ENCODE measurements around the gene HLA-DPA1.

HLA-DPA1 gene

DNA sequence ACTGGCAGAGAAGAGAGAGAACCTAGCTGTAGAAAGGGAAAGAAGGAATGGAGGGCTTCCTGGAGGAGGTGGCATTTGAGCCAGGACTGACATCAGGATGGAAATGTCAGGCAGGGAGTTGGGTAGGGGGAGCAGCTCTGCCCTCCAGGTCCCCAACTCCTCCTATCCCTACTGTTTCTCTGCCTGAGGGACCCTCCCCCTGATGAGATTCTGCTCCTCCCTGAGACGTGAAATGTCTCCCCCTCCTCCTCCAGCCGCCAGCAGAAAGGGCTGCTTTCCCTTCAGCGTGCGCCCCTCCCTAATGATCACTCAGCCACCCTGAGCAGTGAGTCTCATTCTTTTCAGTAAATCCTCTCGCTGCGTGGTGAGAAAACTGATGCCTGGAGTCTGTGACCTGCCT lies 43.0 kb upstream of the HLA-DPA1 start:
- DNase-seq (ENCODE audit: low read depth), result no peak
- TF ChIP-seq, protein P1, sequence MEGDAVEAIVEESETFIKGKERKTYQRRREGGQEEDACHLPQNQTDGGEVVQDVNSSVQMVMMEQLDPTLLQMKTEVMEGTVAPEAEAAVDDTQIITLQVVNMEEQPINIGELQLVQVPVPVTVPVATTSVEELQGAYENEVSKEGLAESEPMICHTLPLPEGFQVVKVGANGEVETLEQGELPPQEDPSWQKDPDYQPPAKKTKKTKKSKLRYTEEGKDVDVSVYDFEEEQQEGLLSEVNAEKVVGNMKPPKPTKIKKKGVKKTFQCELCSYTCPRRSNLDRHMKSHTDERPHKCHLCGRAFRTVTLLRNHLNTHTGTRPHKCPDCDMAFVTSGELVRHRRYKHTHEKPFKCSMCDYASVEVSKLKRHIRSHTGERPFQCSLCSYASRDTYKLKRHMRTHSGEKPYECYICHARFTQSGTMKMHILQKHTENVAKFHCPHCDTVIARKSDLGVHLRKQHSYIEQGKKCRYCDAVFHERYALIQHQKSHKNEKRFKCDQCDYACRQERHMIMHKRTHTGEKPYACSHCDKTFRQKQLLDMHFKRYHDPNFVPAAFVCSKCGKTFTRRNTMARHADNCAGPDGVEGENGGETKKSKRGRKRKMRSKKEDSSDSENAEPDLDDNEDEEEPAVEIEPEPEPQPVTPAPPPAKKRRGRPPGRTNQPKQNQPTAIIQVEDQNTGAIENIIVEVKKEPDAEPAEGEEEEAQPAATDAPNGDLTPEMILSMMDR (IDR thresholded peaks at IDR 0.05; ENCODE audit: low read depth, low read length, missing control alignments), result no peak
- H3K4me3 ChIP-seq (ENCODE audit: low read depth, low read length), result no peak overlapping the region
- in situ Hi-C loops (cut with HindIII; ENCODE audit: low sequenced_read_pairs), result no loop called here

DNA sequence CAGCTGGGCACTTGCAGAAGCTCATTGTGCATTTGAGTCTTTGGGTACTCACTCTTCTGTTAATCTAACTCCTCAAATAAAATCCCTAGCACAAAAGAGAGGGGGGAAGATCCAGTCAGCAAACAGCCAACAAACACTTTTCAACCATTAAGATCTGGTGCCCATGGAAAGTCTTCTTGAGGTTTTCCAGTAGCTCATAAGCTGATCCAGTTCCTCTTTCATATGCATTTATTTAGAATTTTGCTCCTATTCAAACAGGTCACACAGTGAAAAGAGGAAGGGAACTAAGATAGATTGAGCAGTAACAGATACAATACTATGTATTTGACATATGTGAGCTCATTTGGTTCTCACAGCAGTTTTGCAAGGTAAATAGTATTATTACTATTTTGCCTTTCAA lies 41.0 kb upstream of the HLA-DPA1 start:
- no peak overlapping the region for H3K4me3 ChIP-seq (ENCODE audit: low read depth, low read length)
- no peak for DNase-seq (ENCODE audit: low read depth)
- TF ChIP-seq, protein P1 (IDR thresholded peaks at IDR 0.05; ENCODE audit: low read depth, low read length, missing control alignments), result no peak

DNA sequence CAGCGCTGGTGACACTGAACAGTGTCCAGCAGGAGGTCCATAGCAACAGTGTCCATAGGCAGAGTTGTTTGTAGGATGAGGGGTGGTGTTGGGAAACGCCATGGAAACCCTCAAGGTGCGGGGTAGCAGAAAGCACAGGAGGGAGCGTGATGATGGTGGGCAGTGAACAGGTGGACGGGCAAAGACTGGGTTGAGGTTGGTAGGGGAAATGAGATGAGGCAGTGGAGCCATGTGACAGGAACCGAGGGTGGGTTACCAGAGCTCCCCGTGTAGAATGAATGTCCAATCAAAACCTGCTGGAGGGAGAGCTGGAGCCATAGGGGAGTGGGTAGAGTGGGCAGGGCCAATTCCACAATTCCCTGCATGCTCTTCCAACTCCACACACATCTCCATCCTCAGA lies 40.3 kb upstream of the HLA-DPA1 start:
- DNase-seq (ENCODE audit: low read depth), result no peak
- H3K4me3 ChIP-seq (ENCODE audit: low read depth, low read length), result no peak overlapping the region
- TF ChIP-seq, protein P1 (IDR thresholded peaks at IDR 0.05; ENCODE audit: low read depth, low read length, missing control alignments), result no peak
- in situ Hi-C loops (cut with HindIII; ENCODE audit: low sequenced_read_pairs), result no loop called here

More for the DNA sequence above, 41.0 kb upstream of the HLA-DPA1 start:
- in situ Hi-C loops (cut with HindIII; ENCODE audit: low sequenced_read_pairs), result no loop called here

DNA sequence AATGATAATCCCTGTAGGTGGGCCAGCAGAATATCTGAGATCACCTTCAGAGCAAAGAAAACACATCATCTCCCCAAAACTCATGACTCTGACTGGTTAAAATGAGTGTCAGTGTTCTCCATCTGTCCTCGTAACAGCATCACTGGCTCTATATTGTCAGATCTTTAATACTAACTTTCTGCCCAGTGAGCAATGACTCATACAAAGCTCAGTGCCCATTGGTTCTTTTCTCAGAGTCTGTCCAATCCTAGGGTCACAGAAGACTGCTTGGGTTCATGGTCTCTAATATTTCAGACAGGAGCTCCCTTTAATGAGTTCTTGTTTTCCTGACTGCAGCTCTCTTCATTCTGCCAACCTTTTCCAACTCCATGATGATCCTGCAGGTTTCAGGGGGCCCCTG lies 38.7 kb upstream of the HLA-DPA1 start:
- TF ChIP-seq, protein P1 (IDR thresholded peaks at IDR 0.05; ENCODE audit: low read depth, low read length, missing control alignments), result no peak
- in situ Hi-C loops (cut with HindIII; ENCODE audit: low sequenced_read_pairs), result no loop called here
- H3K4me3 ChIP-seq (ENCODE audit: low read depth, low read length), result no peak overlapping the region
- DNase-seq (ENCODE audit: low read depth), result no peak

DNA sequence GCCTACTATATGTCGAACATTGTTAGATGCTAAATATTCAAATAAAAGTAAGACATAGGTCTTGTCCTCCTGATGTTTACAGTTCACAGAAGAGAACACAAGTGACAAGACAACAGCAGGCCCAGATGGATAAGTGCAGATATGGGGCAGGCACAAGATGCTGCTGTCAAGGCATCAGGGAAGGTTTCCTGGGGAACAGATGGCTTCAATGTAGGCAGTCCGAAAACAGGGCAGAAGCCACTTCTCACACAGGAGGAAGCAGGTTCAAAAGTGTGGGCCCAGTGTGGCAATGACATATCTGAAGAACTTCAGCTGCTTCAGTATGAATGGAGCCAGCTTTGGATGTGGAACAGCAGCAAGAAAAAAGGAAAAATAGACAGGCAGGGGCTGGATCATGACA lies 34.9 kb upstream of the HLA-DPA1 start:
- no peak for DNase-seq (ENCODE audit: low read depth)
- in situ Hi-C loops (cut with HindIII; ENCODE audit: low sequenced_read_pairs), result no loop called here
- TF ChIP-seq, protein P1 (IDR thresholded peaks at IDR 0.05; ENCODE audit: low read depth, low read length, missing control alignments), result no peak
- no peak overlapping the region for H3K4me3 ChIP-seq (ENCODE audit: low read depth, low read length)

DNA sequence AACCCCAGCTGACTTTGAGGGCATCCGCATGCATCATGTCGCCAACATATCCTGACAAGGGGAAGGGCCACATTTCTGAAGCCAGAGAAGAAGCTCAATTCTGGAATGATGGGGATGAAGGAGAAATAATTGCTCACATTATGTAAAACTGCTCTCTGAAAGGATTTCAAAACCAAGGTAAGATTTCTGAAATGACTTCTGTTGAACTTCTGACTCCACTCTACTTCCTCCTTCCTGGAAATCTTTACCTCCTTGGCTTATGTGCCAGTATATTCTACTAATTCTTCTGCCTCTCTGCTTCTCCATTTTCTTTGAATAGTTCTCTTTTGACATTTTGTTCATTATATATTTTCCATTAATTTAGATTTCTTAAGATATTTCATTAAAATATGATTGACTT lies 34.2 kb upstream of the HLA-DPA1 start:
- no peak for DNase-seq (ENCODE audit: low read depth)

More for the DNA sequence above, 34.2 kb upstream of the HLA-DPA1 start:
- in situ Hi-C loops (cut with HindIII; ENCODE audit: low sequenced_read_pairs), result no loop called here
- TF ChIP-seq, protein P1 (IDR thresholded peaks at IDR 0.05; ENCODE audit: low read depth, low read length, missing control alignments), result no peak
- no peak overlapping the region for H3K4me3 ChIP-seq (ENCODE audit: low read depth, low read length)

All from astrocyte of the cerebellum (primary cell).